Nephron progenitor cell (in vitro differentiated cells): ENCODE measurements around the gene SNX7.

Experiments used
- DNase-seq: peaks from one replicate; pipeline ENCODE4 v3.0.0; 2021
- H3K27ac Mint-ChIP-seq: 2 replicates; pipeline ENCODE4 v1.8.0; 2021; ENCODE audit warnings: mild to moderate bottlenecking, moderate library complexity, mixed read lengths
- H3K27me3 Mint-ChIP-seq: 2 replicates; pipeline ENCODE4 v1.8.0; 2021; ENCODE audit warnings: mild to moderate bottlenecking, low read depth, mixed read lengths; ENCODE audit not compliant: poor library complexity
- H3K36me3 Mint-ChIP-seq: 2 replicates; pipeline ENCODE4 v1.8.0; 2021; ENCODE audit warnings: low read depth, mixed read lengths
- H3K4me1 Mint-ChIP-seq: 2 replicates; pipeline ENCODE4 v1.8.0; 2021; ENCODE audit warnings: mixed read lengths
- H3K4me3 Mint-ChIP-seq: 2 replicates; pipeline ENCODE4 v1.8.0; 2021; ENCODE audit warnings: mild to moderate bottlenecking, moderate library complexity, mixed read lengths
- H3K9me3 Mint-ChIP-seq: 2 replicates; pipeline ENCODE4 v1.8.0; 2021; ENCODE audit warnings: mild to moderate bottlenecking, moderate library complexity, mixed read lengths
- CTCF ChIP-seq: fragments of 200-600 bp; sonication (generic); IDR thresholded peaks from 2 replicates; pipeline ENCODE4 v1.5.0; 2021; ENCODE audit warnings: antibody characterized with exemption

Gene SNX7

DNA sequence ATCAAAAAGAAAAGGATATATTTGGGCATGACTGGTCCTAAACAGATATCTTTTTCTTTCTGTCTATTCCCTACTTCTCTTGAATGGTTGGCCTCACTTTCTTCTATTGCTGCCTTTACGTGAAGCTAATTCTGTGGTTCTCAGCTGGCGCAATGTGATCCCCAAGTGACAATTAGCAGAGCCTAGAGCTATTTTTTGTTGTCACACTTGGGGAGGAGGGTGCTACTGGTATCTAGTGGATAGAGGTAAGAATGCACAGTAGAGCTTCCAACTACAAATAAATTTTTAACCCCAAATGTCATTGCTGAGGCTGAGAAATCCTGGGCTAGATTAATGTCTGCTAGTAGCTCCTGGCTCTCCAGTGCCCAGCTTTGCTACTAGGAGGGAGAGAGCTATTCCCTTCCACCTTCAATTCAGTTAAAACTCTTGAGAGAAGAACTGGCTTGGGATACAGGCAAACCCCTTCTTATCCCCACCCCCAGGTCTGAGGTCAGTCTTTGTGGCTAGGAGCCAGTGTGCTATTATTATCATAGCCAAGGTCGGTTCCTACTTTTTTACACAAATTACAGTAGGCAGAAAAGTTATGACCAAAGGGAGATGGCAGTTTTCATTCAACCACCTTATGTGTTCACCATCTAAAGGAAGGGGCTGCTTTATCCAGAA, 102.1 kb downstream of the SNX7 start:
- no peak for DNase-seq
- Mint-ChIP-seq H3K27me3 (no peaks in the 10 kb centered on the region), H3K4me3 (no peak overlapping the region), H3K27ac (no peak overlapping the region), H3K4me1 (peaks cover 5% of the 10 kb centered on the region), H3K36me3 (no peaks in the 10 kb centered on the region), H3K9me3 (no peaks in the 10 kb centered on the region)
- no peak for TF ChIP-seq CTCF

DNA sequence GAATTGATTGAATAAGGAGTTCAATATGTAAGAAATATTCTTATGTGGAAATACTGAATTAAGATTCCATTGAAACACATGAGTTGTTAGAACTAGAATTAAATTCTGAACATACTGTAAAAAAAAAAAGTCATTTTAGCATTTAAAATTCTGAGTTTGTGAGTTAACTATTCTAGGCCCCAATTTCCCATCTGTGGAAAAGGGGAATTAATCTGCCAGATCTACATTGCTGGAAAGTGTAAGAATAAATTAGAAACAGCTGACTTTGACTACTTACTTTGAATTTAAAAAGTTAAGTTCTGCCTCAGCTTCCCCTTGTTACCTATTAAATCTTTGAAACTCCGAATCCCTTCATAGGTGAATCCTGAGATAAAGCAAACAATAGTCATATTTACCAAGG, 103.0 kb downstream of the SNX7 start:
- Mint-ChIP-seq H3K9me3 (no peaks in the 10 kb centered on the region), H3K27ac (no peak overlapping the region), H3K4me1 (peaks cover 5% of the 10 kb centered on the region), H3K27me3 (no peaks in the 10 kb centered on the region), H3K36me3 (no peaks in the 10 kb centered on the region), H3K4me3 (no peak overlapping the region)
- DNase-seq, result no peak
- TF ChIP-seq CTCF, result no peak

GRCh38 chr1:98766255-98766654, 104.7 kb downstream of the SNX7 start:
- no peak for TF ChIP-seq CTCF
- no peaks in the 10 kb centered on the region for H3K27me3 Mint-ChIP-seq
- no peaks in the 10 kb centered on the region for H3K9me3 Mint-ChIP-seq
- H3K27ac Mint-ChIP-seq, result no peak overlapping the region
- peaks cover 5% of the 10 kb centered on the region for H3K4me1 Mint-ChIP-seq
- DNase-seq, result no peak
- H3K36me3 Mint-ChIP-seq, result no peaks in the 10 kb centered on the region
- no peak overlapping the region for H3K4me3 Mint-ChIP-seq

- H3K27me3 Mint-ChIP-seq, result no peaks in the 10 kb centered on the region
Measured at GRCh38 chr1:98769162-98769561, 107.6 kb downstream of the SNX7 start.

DNA sequence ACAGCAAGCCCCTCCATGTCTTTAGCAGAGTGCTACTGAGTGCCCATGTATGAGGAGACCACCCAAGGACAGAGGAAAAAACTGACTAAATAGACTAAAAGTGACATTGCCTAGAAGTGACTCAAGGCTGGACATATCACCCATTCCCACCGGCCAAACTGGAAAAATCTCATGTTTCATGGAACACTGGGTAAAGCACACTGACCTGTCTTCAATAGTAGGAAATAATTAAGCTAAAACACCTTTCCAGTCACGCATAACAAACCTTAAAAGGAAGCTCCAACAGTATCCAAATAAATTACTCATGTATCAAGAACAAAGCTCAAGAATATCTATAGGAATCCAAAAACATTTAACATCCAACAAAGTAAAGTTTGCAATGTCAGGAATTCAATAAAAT, 120.4 kb downstream of the SNX7 start:
- no peak for DNase-seq
- peaks cover 11% of the 10 kb centered on the region for H3K36me3 Mint-ChIP-seq
- H3K27me3 Mint-ChIP-seq, result no peaks in the 10 kb centered on the region
- H3K27ac Mint-ChIP-seq, result no peak overlapping the region
- H3K9me3 Mint-ChIP-seq, result peaks cover 30% of the 10 kb centered on the region
- peaks cover 4% of the 10 kb centered on the region for H3K4me1 Mint-ChIP-seq
- TF ChIP-seq CTCF, result no peak
- no peak overlapping the region for H3K4me3 Mint-ChIP-seq

More at GRCh38 chr1:98769162-98769561, 107.6 kb downstream of the SNX7 start:
- Mint-ChIP-seq H3K36me3 (no peaks in the 10 kb centered on the region), H3K27ac (no peak overlapping the region), H3K4me3 (no peak overlapping the region), H3K9me3 (no peaks in the 10 kb centered on the region), H3K4me1 (no peaks in the 10 kb centered on the region)
- no peak for DNase-seq
- TF ChIP-seq CTCF, result no peak

- H3K4me3 Mint-ChIP-seq, result no peak overlapping the region
- peaks cover 11% of the 10 kb centered on the region for H3K36me3 Mint-ChIP-seq
- peaks cover 43% of the 10 kb centered on the region for H3K9me3 Mint-ChIP-seq
- peak; percentile 35 for DNase-seq
- no peak overlapping the region for H3K27ac Mint-ChIP-seq
- peaks cover 6% of the 10 kb centered on the region for H3K27me3 Mint-ChIP-seq
- H3K4me1 Mint-ChIP-seq, result peaks cover 4% of the 10 kb centered on the region
- TF ChIP-seq CTCF, result no peak
Measured at GRCh38 chr1:98783821-98784220, 122.3 kb downstream of the SNX7 start.
